HG02973 (cell line): Measurements from ENCODE around the gene PPP2R2C.

Experiments used
- ATAC-seq: cut with Tn5 transposase; IDR thresholded peaks from one replicate; pipeline ENCODE4 v1.9.1; 2021; ENCODE audit warnings: moderate library complexity; ENCODE audit not compliant: unreplicated experiment

PPP2R2C gene

GRCh38 chr4:6472387-6473263, at the start of gene PPP2R2C:
PPP2R2C (minus strand) TSS chr4:6472614; CDS start chr4:6472229, 385 bp downstream.
- ATAC-seq: no peak

- no peak for ATAC-seq
Measured at GRCh38 chr4:6520978-6521377, 48.6 kb upstream of the PPP2R2C start.

GRCh38 chr4:6520051-6520636, 47.7 kb upstream of the PPP2R2C start:
- no peak for ATAC-seq

GRCh38 chr4:6517171-6517570, 44.8 kb upstream of the PPP2R2C start:
- ATAC-seq: no peak

GRCh38 chr4:6516762-6517161, 44.3 kb upstream of the PPP2R2C start:
- no peak for ATAC-seq

GRCh38 chr4:6516281-6516680, 43.9 kb upstream of the PPP2R2C start:
- ATAC-seq: no peak

- ATAC-seq: no peak
Measured at GRCh38 chr4:6513678-6514077, 41.3 kb upstream of the PPP2R2C start.

GRCh38 chr4:6509587-6509986, 37.2 kb upstream of the PPP2R2C start:
- no peak for ATAC-seq

- no peak for ATAC-seq
Measured at GRCh38 chr4:6507345-6507744, 34.9 kb upstream of the PPP2R2C start.

- ATAC-seq: no peak
Measured at GRCh38 chr4:6506616-6507140, 34.3 kb upstream of the PPP2R2C start.

- no peak for ATAC-seq
Measured at GRCh38 chr4:6504900-6505496, 32.6 kb upstream of the PPP2R2C start.

- no peak for ATAC-seq
Measured at GRCh38 chr4:6502747-6503465, 30.5 kb upstream of the PPP2R2C start.

GRCh38 chr4:6502147-6502546, 29.7 kb upstream of the PPP2R2C start:
- no peak for ATAC-seq

GRCh38 chr4:6501171-6501570, 28.8 kb upstream of the PPP2R2C start:
- ATAC-seq: no peak

GRCh38 chr4:6500481-6501140, 28.2 kb upstream of the PPP2R2C start:
- ATAC-seq: no peak

- ATAC-seq: no peak
Measured at GRCh38 chr4:6499238-6499600, 26.8 kb upstream of the PPP2R2C start.

- no peak for ATAC-seq
Measured at GRCh38 chr4:6498511-6499237, 26.3 kb upstream of the PPP2R2C start.

GRCh38 chr4:6497796-6498195, 25.4 kb upstream of the PPP2R2C start:
- no peak for ATAC-seq

- ATAC-seq: no peak
Measured at GRCh38 chr4:6495736-6496135, 23.3 kb upstream of the PPP2R2C start.

GRCh38 chr4:6495296-6495590, 22.8 kb upstream of the PPP2R2C start:
- no peak for ATAC-seq
